SHP77 (cell line): ENCODE data around the gene CCDC28A.

ENCODE experiments used
- DNase-seq, 2 experiments: peaks; one replicate each; lab custom pipeline; 2025; lab: John Stamatoyannopoulos, UW

CCDC28A gene

GRCh38 chr6:138833816-138834539 lies 60.4 kb downstream of the CCDC28A start:
- DNase-seq, result peak in 1 of 2 experiments; percentile 4

- no peak for DNase-seq
These were observed 63.7 kb downstream of the CCDC28A start for GRCh38 chr6:138837246-138837645.
